ENCODE data around the gene ZNF692. TPM values are rescaled to one million over a fixed set of nuclear protein-coding genes. Genes with fewer than 3 reads are reported as not detected.

The ZNF692 gene
- total RNA-seq, 1 experiment from 2014 or later = 40.1 TPM

DNA sequence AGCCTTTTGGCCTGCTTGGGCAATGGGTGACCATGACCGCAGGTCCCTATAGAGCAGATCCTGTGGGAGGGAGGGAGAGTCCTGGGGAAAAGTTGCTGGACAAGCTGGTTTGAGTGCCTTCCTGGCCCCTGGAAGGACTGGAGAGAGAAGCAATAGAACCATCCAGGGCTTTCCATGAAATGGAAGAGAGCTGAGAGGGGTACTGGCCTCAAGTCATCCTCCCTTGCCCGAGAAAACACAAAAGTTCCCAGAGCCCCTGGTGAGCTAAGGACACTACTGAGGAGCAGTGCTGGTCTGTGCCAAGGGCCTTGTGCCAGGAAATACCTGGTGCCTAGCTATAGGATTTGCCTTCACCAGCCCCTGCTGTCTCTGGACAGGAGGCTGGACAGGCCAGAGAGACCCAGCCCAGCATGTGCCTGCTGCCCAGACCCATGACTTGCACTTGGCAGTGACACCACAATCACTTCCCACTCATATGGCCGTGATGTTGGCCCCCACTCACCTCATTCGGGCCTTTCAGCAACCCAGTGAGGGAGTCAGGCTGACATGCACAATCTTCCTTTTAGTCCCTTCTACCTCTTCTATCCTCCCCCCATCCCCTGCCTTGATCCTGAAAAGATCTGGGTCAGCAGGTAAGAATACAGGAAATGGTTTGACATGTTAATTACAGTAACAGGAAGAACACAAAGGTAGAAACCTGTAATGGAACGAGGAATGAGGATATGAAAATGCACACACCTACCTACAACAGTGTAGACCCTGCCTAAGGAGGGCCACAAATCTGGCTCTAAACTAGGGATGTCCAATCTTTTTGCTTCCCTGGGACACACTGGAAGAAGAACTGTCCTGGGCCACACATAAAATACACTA is 40.1 kb downstream of the ZNF692 start:
- H2BK120ac ChIP-seq (ENCODE audit: low read depth, low read length, poor library complexity, severe bottlenecking) = no peak overlapping the region
- H3K9me3 ChIP-seq (ENCODE audit: control insufficient read depth, low read depth, low read length) = no peaks in the 10 kb centered on the region
- Mint-ChIP-seq H3K27ac (peak overlapping the region in 2 of 3 experiments; percentile 30 to 82; a peak in 3 of 7 replicates), H3K36me3 (ENCODE audit: insufficient read depth in 1 of 3, low read depth in 3 of 3) (peaks cover 20 to 64% (median 62%) of the 10 kb centered on the region in 3 experiments), H3K9me3 (no peaks in the 10 kb centered on the region), H3K4me3 (no peak overlapping the region; a peak in 1 of 5 replicates), H3K4me1 (peaks cover 17 to 27% of the 10 kb centered on the region in 2 experiments), H3K27me3 (ENCODE audit: low read depth) (no peaks in the 10 kb centered on the region)
- no peak overlapping the region for H3K56ac ChIP-seq (ENCODE audit: insufficient read length, low read depth, low read length)
- H3K4me1 ChIP-seq (ENCODE audit: insufficient read depth, low read length) = peaks cover 2% of the 10 kb centered on the region; the same call in 1 of the 2 replicates
- H4K8ac ChIP-seq (replicated peaks; ENCODE audit: insufficient read length, low read depth, low read length) = no peak overlapping the region
- no peak overlapping the region; the same call in 1 of the 2 replicates for H3K14ac ChIP-seq (ENCODE audit: insufficient read depth, low read length)
- no peaks in the 10 kb centered on the region for H3K27me3 ChIP-seq (ENCODE audit: insufficient read depth, low read length)
- no peak overlapping the region for H2BK20ac ChIP-seq (ENCODE audit: low read depth, low read length, poor library complexity, severe bottlenecking)
- H2BK15ac ChIP-seq (ENCODE audit: low read depth, low read length) = no peak overlapping the region
- H3K23ac ChIP-seq (ENCODE audit: insufficient read length, low read depth, low read length) = no peak overlapping the region
- no CpG with 5 or more reads among the region's 5 CpGs for whole genome bisulfite sequencing (ENCODE audit: extremely low coverage, insufficient read length, low lambda C conversion rate)
- TF ChIP-seq, protein P1, sequence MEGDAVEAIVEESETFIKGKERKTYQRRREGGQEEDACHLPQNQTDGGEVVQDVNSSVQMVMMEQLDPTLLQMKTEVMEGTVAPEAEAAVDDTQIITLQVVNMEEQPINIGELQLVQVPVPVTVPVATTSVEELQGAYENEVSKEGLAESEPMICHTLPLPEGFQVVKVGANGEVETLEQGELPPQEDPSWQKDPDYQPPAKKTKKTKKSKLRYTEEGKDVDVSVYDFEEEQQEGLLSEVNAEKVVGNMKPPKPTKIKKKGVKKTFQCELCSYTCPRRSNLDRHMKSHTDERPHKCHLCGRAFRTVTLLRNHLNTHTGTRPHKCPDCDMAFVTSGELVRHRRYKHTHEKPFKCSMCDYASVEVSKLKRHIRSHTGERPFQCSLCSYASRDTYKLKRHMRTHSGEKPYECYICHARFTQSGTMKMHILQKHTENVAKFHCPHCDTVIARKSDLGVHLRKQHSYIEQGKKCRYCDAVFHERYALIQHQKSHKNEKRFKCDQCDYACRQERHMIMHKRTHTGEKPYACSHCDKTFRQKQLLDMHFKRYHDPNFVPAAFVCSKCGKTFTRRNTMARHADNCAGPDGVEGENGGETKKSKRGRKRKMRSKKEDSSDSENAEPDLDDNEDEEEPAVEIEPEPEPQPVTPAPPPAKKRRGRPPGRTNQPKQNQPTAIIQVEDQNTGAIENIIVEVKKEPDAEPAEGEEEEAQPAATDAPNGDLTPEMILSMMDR (conservative IDR thresholded peaks at IDR 0.05) = no peak
- H3K23me2 ChIP-seq (ENCODE audit: insufficient read length, low read depth, low read length, poor library complexity, severe bottlenecking) = no peaks in the 10 kb centered on the region
- H4K5ac ChIP-seq (ENCODE audit: insufficient read length, low read depth, low read length) = no peak overlapping the region
- no peak overlapping the region for H2BK5ac ChIP-seq (ENCODE audit: insufficient read length, low read length)
- no peak overlapping the region for H3K4me2 ChIP-seq (ENCODE audit: insufficient read depth, insufficient read length, low read length)
- no peak overlapping the region for H3K9ac ChIP-seq (ENCODE audit: extremely low read depth, insufficient read length, low read length)
- no peak overlapping the region for H3K27ac ChIP-seq (ENCODE audit: insufficient read length, low read depth, low read length)
- no peak overlapping the region for H4K91ac ChIP-seq (ENCODE audit: insufficient read length, low read depth, low read length)
- H3K79me2 ChIP-seq (ENCODE audit: insufficient read depth, low read length) = no peaks in the 10 kb centered on the region; the same call in 1 of the 2 replicates
- no peak overlapping the region for H3K4ac ChIP-seq (ENCODE audit: low read depth, low read length)
- H2AFZ ChIP-seq (ENCODE audit: low read length) = no peak overlapping the region
- H2AK5ac ChIP-seq (ENCODE audit: insufficient read length, low read length) = no peak overlapping the region
- H3K18ac ChIP-seq (ENCODE audit: insufficient read length, low read depth, low read length) = no peak overlapping the region
- no peaks in the 10 kb centered on the region for H3K79me1 ChIP-seq (ENCODE audit: insufficient read depth, low read depth, low read length, poor library complexity, severe bottlenecking)
- H2BK12ac ChIP-seq (ENCODE audit: insufficient read length, low read depth, low read length) = no peak overlapping the region
- no peak overlapping the region for H3T11ph ChIP-seq (ENCODE audit: low read length)
- DNase-seq = no peak
- no peaks in the 10 kb centered on the region for H4K20me1 ChIP-seq (ENCODE audit: control insufficient read depth, insufficient read depth, insufficient read length)

All from H9 (cell line).